HEK293T (cell line): ENCODE results near the gene NME3.

Experiments
- ELF4 ChIP-seq: fragments of 450-650 bp; IDR thresholded peaks from 2 replicates; pipeline ENCODE4 v1.6.1; 2017; ENCODE audit warnings: antibody characterized with exemption
- SP1 ChIP-seq: fragments of 450-650 bp; IDR thresholded peaks from 2 replicates; pipeline ENCODE4 v1.6.1; 2017
- SUZ12 ChIP-seq: fragments of 450-650 bp; IDR thresholded peaks from 2 replicates; pipeline ENCODE4 v1.6.1; 2016; ENCODE audit warnings: mild to moderate bottlenecking
- TARDBP ChIP-seq: fragments of 450-650 bp; IDR thresholded peaks from 2 replicates; pipeline ENCODE4 v1.6.1; 2016
- ZNF384 ChIP-seq: fragments of 450-650 bp; IDR thresholded peaks from 2 replicates; pipeline ENCODE4 v1.6.1; 2016

- TF ChIP-seq SP1 (no peak), ELF4 (no peak), ZNF384 (no peak), SUZ12 (no peak), TARDBP (no peak)
Measured at GRCh38 chr16:1763521-1764511, 7.5 kb downstream of the NME3 start.
